IPS-15b (cell line): Measurements from ENCODE around the gene STX8.

ENCODE experiments used
- H3K27me3 ChIP-seq: one replicate; pipeline ENCODE4 v1.6.1; 2013; ENCODE audit warnings: low read length; ENCODE audit not compliant: control insufficient read depth, insufficient read depth
- H3K36me3 ChIP-seq: one replicate; pipeline ENCODE4 v1.6.1; 2013; ENCODE audit warnings: low read length; ENCODE audit not compliant: control insufficient read depth, insufficient read depth
- H3K4me1 ChIP-seq: one replicate; pipeline ENCODE4 v1.6.1; 2013; ENCODE audit warnings: mild to moderate bottlenecking, low read length; ENCODE audit not compliant: control insufficient read depth, insufficient read depth
- H3K4me3 ChIP-seq: one replicate; pipeline ENCODE4 v1.5.1; 2013; ENCODE audit warnings: low read depth, low read length
- H3K9ac ChIP-seq: one replicate; pipeline ENCODE4 v1.6.1; 2013; ENCODE audit warnings: low read depth, mild to moderate bottlenecking, low read length
- H3K9me3 ChIP-seq: one replicate; pipeline ENCODE4 v1.6.1; 2013; ENCODE audit warnings: mild to moderate bottlenecking, low read length; ENCODE audit not compliant: control insufficient read depth, insufficient read depth

The STX8 gene

DNA sequence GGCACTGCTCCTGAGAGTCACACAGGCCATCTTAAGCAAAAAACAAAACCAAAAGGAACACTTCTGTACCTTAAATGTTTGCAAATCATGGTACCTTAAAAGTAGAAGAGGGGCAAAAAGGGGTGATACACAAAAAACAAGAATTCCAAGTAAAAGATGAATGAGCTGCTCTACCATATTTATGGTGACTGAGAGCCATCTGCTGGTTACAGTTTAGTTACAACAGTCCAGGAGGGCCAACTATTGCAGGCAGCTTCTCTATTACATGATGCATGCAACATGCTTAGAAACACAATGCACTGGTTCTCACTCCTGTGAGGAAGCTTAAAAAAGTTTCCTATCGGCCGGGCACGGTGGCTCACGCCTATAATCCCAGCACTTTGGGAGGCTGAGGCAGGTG, 53.5 kb downstream of the STX8 start:
- H3K9ac ChIP-seq, result no peak overlapping the region

GRCh38 chr17:9521062-9521461, 54.6 kb downstream of the STX8 start:
- Histone ChIP-seq H3K27me3 (no peaks in the 10 kb centered on the region), H3K9me3 (no peaks in the 10 kb centered on the region), H3K9ac (no peak overlapping the region), H3K36me3 (no peaks in the 10 kb centered on the region), H3K4me3 (no peak overlapping the region), H3K4me1 (peaks cover 10% of the 10 kb centered on the region)

More for the DNA sequence above, 53.5 kb downstream of the STX8 start:
- Histone ChIP-seq H3K4me1 (peaks cover 10% of the 10 kb centered on the region), H3K9me3 (no peaks in the 10 kb centered on the region), H3K4me3 (no peak overlapping the region), H3K36me3 (no peaks in the 10 kb centered on the region), H3K27me3 (no peaks in the 10 kb centered on the region)

DNA sequence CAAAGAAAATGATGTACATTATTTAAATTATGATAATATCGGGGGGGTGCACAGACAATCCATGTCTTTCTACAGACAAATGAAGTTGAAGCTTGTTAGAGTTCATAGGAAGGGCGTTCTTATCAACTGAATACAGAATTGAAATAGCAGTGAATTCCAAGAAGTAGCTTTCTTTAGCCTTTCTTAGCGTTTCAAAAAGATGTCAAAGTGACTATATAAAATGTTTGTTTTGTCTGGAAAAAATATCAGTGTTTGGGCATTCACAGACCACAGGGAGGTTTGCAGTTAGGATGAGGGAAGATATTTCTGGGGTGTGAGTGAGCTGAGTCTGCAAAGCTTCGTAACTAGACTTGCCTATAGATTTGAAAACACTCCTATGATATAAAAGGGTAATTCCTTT, 55.0 kb downstream of the STX8 start:
- Histone ChIP-seq H3K9me3 (no peaks in the 10 kb centered on the region), H3K4me3 (no peak overlapping the region), H3K4me1 (peaks cover 10% of the 10 kb centered on the region), H3K9ac (no peak overlapping the region), H3K27me3 (no peaks in the 10 kb centered on the region), H3K36me3 (no peaks in the 10 kb centered on the region)

GRCh38 chr17:9519583-9520272, 55.9 kb downstream of the STX8 start:
- Histone ChIP-seq H3K27me3 (no peaks in the 10 kb centered on the region), H3K9ac (no peak overlapping the region), H3K36me3 (no peaks in the 10 kb centered on the region), H3K9me3 (no peaks in the 10 kb centered on the region), H3K4me3 (no peak overlapping the region), H3K4me1 (peaks cover 10% of the 10 kb centered on the region)

- Histone ChIP-seq H3K36me3 (no peaks in the 10 kb centered on the region), H3K27me3 (no peaks in the 10 kb centered on the region), H3K9me3 (no peaks in the 10 kb centered on the region), H3K4me1 (peaks cover 10% of the 10 kb centered on the region), H3K9ac (no peak overlapping the region), H3K4me3 (no peak overlapping the region)
Measured at GRCh38 chr17:9517396-9517795, 58.2 kb downstream of the STX8 start.

- no peaks in the 10 kb centered on the region for H3K36me3 ChIP-seq
- no peak overlapping the region for H3K4me3 ChIP-seq
- no peaks in the 10 kb centered on the region for H3K9me3 ChIP-seq
- H3K9ac ChIP-seq, result no peak overlapping the region
- H3K27me3 ChIP-seq, result no peaks in the 10 kb centered on the region
- no peaks in the 10 kb centered on the region for H3K4me1 ChIP-seq
Measured at GRCh38 chr17:9513266-9513665, 62.4 kb downstream of the STX8 start.

DNA sequence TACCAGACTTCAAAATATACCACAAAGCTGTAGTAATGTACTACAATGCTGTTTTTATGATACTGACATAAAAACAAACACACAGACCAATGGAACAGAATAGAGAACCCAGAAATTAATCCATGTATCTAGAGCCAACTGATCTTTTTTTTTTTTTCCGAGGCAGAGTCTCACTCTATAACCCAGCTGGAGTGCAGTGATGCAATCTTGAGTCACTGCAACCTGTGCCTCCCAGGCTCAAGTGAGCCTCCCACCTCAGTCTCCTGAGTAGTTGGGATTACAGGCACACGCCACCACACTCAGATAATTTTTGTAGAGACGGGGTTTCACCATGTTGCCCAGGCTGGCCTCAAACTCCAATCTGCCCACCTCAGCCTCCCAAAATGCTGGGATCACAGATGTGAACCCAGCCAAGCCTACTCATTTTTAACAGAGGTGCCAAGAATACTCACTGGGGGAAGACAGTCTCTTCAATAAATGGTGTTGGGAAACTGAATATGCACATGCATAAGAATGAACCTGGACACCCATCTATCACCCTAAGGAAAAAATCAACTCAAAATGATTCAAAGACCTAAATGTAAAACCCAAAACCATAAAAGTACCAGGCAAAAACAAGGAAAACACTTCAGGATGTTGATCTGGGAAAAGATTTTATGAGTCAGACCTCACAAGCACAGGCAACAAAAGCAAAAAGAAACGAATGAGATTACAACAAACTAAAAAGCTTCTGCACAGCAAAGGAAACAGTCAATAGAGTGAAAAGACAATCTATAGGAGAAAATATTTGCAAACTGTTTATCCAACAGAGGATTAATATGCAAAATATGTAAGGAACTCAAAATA, 63.1 kb downstream of the STX8 start:
- Histone ChIP-seq H3K4me3 (no peak overlapping the region), H3K9me3 (no peaks in the 10 kb centered on the region), H3K27me3 (no peaks in the 10 kb centered on the region), H3K4me1 (no peaks in the 10 kb centered on the region), H3K9ac (no peak overlapping the region), H3K36me3 (no peaks in the 10 kb centered on the region)

GRCh38 chr17:9509236-9509816, 66.3 kb downstream of the STX8 start:
- H3K27me3 ChIP-seq, result no peaks in the 10 kb centered on the region
- H3K4me3 ChIP-seq, result no peak overlapping the region
- no peaks in the 10 kb centered on the region for H3K9me3 ChIP-seq
- H3K9ac ChIP-seq, result no peak overlapping the region
- H3K36me3 ChIP-seq, result no peaks in the 10 kb centered on the region
- H3K4me1 ChIP-seq, result no peaks in the 10 kb centered on the region

GRCh38 chr17:9499041-9499440, 76.6 kb downstream of the STX8 start:
- no peaks in the 10 kb centered on the region for H3K36me3 ChIP-seq
- no peaks in the 10 kb centered on the region for H3K27me3 ChIP-seq
- no peak overlapping the region for H3K9ac ChIP-seq
- H3K4me1 ChIP-seq, result no peaks in the 10 kb centered on the region
- no peaks in the 10 kb centered on the region for H3K9me3 ChIP-seq
- H3K4me3 ChIP-seq, result no peak overlapping the region

GRCh38 chr17:9498490-9498889, 77.1 kb downstream of the STX8 start:
- Histone ChIP-seq H3K4me1 (no peaks in the 10 kb centered on the region), H3K36me3 (no peaks in the 10 kb centered on the region), H3K9me3 (no peaks in the 10 kb centered on the region), H3K4me3 (no peak overlapping the region), H3K9ac (no peak overlapping the region), H3K27me3 (no peaks in the 10 kb centered on the region)

- Histone ChIP-seq H3K36me3 (no peaks in the 10 kb centered on the region), H3K4me1 (no peaks in the 10 kb centered on the region), H3K27me3 (no peaks in the 10 kb centered on the region), H3K9me3 (no peaks in the 10 kb centered on the region), H3K4me3 (no peak overlapping the region), H3K9ac (no peak overlapping the region)
Measured at GRCh38 chr17:9488556-9488955, 87.1 kb downstream of the STX8 start.

DNA sequence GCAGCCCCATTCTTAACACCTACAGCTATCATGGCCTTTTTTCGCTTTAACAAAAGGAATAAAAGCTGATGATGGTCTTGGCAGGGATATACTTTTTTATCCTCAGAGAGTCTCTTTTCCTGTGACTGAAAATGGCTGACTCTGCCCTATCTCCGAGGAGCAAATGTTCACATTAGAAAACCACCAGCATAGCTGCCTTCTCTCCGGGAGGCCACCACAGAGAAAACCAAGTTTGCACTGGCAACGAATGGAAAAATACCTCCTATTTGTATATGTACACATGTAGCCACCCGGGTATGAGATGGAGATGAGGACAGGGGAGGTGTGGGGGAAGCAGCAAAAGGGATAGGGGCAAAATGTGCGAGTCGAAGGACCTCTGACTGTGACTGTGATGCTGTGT, 88.2 kb downstream of the STX8 start:
- H3K4me1 ChIP-seq, result no peaks in the 10 kb centered on the region
- H3K36me3 ChIP-seq, result no peaks in the 10 kb centered on the region
- H3K27me3 ChIP-seq, result no peaks in the 10 kb centered on the region
- H3K9ac ChIP-seq, result no peak overlapping the region
- no peaks in the 10 kb centered on the region for H3K9me3 ChIP-seq
- no peak overlapping the region for H3K4me3 ChIP-seq
